ENCODE results near the gene TNS3. TPM values are rescaled to one million over a fixed set of nuclear protein-coding genes. Genes with fewer than 3 reads are reported as not detected.
A peak's percentile ranks its signal among the peaks of the same experiment; 100 is the strongest.

Gene TNS3
- total RNA-seq, 4 donors from 2014 or later, result 6.6 to 16.0 (median 9.6) TPM

DNA sequence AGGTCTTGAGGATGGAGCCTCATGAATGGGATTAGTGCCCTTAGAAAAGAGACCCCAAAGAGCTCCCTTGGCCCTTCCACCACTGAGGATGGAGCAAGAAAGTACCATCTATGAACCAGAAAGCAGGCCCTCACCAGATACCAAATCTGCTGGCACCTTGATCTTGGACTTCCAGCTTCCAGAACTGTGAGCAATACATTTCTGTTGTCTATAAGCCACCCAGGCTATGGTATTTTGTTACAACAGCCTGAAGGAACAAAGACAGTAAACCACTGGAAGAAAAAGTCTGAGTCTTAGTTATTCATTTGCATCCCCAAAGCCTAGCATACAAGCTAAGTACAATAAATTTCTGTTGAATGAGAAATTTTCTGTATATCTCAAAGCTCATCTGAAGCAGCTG is 37.9 kb upstream of the TNS3 start:
- Histone ChIP-seq H3K4me3 (no peak overlapping the region), H3K27ac (no peak overlapping the region), H3K27me3 (no peaks in the 10 kb centered on the region), H3K36me3 (no peaks in the 10 kb centered on the region), H3K9me3 (no peaks in the 10 kb centered on the region), H3K4me1 (peaks cover 5 to 28% (median 10%) of the 10 kb centered on the region in 3 donors)
- DNase-seq, result no peak
- intact Hi-C loops (cut with DNase I), result no loop called here
- TF ChIP-seq POLR2A (IDR thresholded peaks at IDR 0.05) (no peak), CTCF (IDR thresholded peaks at IDR 0.05) (no peak)

DNA sequence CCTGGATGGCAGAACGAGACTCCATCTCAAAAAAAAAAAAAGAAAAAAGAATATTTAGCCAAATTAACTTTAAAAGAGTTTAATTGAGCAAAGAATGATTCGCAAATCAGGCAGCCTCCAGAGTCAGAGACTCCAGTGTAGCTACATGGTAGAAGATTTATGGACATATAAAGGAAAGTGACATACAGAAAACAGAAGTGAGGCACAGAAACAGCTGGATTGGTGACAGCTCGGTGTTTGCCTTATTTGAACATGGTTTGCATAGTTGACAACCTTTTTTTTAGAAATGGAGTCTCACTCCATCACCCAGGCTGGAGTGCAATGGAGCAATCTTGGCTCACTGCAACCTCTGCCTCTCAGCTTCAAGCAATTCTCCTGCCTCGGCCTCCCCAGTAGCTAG is 35.2 kb upstream of the TNS3 start:
- no peaks in the 10 kb centered on the region for H3K36me3 ChIP-seq
- intact Hi-C loops (cut with DNase I), result no loop called here
- no peaks in the 10 kb centered on the region for H3K9me3 ChIP-seq
- H3K27me3 ChIP-seq, result no peaks in the 10 kb centered on the region
- no peak for DNase-seq
- peaks cover 0 to 10% (median 7%) of the 10 kb centered on the region in 3 donors for H3K4me1 ChIP-seq
- H3K27ac ChIP-seq, result no peak overlapping the region
- no peak overlapping the region for H3K4me3 ChIP-seq
- TF ChIP-seq POLR2A (IDR thresholded peaks at IDR 0.05) (no peak), CTCF (IDR thresholded peaks at IDR 0.05) (no peak)
- 70 to 90% methylated on average over 4 of the region's 4 CpGs for WGBS, 2 donors

GRCh38 chr7:47614450-47614849 is 32.5 kb upstream of the TNS3 start:
- no peak for TF ChIP-seq CTCF (IDR thresholded peaks at IDR 0.05)
- no peak for TF ChIP-seq POLR2A (IDR thresholded peaks at IDR 0.05)
- no peaks in the 10 kb centered on the region for H3K9me3 ChIP-seq
- 84 to 87% methylated on average over 2 to 6 of the region's 6 CpGs for WGBS, 2 donors

DNA sequence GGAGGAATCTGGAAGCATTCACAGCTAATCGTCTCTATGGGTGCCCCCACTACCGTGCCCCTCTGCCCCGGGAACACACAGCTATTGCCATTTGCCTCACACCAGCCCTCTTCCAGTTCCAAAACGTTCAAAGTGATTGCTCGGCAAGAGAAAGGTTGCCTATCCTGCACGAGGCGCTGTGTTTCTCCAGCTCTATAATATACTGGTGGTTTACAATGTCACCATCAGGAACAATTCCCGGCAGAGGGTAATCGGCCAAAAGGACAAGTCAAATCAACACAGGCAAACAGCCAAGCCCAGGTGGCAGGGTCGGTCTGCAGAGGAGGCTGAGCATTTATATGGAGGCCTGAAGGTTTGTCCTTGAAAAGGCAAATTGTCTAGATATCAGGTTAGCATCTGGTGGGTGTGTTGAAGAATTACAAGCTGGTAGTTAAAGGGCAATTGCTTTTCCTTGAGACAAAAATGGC is 29.2 kb upstream of the TNS3 start:
- intact Hi-C loops (cut with DNase I), result no loop called here
- Histone ChIP-seq H3K9me3 (no peaks in the 10 kb centered on the region), H3K36me3 (no peaks in the 10 kb centered on the region), H3K27me3 (no peaks in the 10 kb centered on the region), H3K4me1 (peaks cover 4 to 24% (median 13%) of the 10 kb centered on the region in 3 donors), H3K4me3 (no peak overlapping the region), H3K27ac (peak overlapping the region in 1 of 4 donors; percentile 63)
- WGBS, 2 donors, result 40 to 62% methylated on average over 3 to 10 of the region's 10 CpGs
- no peak for DNase-seq
- TF ChIP-seq POLR2A (IDR thresholded peaks at IDR 0.05) (no peak), CTCF (IDR thresholded peaks at IDR 0.05) (no peak)

More at GRCh38 chr7:47614450-47614849, 32.5 kb upstream of the TNS3 start:
- no peak for DNase-seq
- Histone ChIP-seq H3K4me1 (peaks cover 4 to 20% (median 13%) of the 10 kb centered on the region in 3 donors), H3K4me3 (no peak overlapping the region), H3K36me3 (no peaks in the 10 kb centered on the region), H3K27ac (no peak overlapping the region), H3K27me3 (no peaks in the 10 kb centered on the region)
- intact Hi-C loops (cut with DNase I), result no loop called here

GRCh38 chr7:47610506-47611044 is 28.7 kb upstream of the TNS3 start:
- 37 to 41% methylated on average over 3 to 4 of the region's 4 CpGs for WGBS, 2 donors
- Histone ChIP-seq H3K9me3 (no peaks in the 10 kb centered on the region), H3K27me3 (no peaks in the 10 kb centered on the region), H3K4me3 (no peak overlapping the region), H3K36me3 (no peaks in the 10 kb centered on the region), H3K4me1 (peaks cover 4 to 29% (median 18%) of the 10 kb centered on the region in 3 donors), H3K27ac (peak overlapping the region in 2 of 4 donors; percentile 59 to 63)
- TF ChIP-seq CTCF (IDR thresholded peaks at IDR 0.05) (no peak), POLR2A (IDR thresholded peaks at IDR 0.05) (no peak)
- intact Hi-C loops (cut with DNase I), result no loop called here
- DNase-seq, result no peak
